ENCODE results near the gene PLK3.
"Not testable (repeated sequence)": the region's sequence is repeated elsewhere in the genome, so short reads cannot be mapped to it uniquely, and the experiment has no call there.

Gene PLK3

DNA sequence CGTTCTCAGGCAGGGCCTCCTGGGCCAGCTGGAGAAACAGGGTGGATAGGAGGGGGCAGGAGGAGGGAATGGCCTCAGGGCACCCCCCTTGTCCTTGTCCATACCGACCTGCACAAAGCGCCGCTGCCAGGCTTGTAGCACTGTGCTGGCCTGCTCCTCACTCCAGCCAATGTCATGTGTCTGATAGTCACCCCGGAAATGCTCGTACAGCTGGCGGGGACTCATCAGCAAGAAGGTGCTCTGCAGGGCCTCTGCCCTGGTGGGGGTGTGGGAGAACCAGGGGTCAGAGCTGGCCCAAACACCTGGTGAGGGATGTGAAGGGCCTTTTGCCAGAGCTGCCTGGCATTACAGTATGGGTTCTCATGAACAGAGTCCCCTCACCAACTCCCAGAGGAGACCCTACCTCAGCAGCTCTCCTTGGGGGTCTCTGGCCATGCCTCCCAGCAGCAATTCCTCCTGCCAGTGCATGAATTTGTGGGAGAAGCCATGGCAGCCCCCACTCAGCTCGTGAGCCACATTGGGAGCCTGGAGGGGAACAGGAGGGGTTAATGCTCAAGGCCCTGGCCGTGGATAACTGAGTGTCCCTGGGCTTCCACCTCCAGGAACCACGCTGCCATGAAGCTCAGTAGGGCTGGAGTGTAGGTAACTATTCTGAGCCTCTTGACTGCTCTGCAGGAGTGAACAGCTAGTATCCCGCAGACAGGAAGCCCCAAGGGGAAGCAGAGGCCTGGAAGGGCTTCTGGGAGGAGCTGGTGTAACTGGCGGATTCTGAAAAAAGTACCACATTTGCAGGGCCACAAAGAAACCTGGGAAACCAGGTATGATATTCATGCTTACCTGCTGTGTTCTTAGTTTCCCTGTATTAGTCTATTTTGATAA, 29.6 kb downstream of the PLK3 start:
- DNase-seq = no peak

DNA sequence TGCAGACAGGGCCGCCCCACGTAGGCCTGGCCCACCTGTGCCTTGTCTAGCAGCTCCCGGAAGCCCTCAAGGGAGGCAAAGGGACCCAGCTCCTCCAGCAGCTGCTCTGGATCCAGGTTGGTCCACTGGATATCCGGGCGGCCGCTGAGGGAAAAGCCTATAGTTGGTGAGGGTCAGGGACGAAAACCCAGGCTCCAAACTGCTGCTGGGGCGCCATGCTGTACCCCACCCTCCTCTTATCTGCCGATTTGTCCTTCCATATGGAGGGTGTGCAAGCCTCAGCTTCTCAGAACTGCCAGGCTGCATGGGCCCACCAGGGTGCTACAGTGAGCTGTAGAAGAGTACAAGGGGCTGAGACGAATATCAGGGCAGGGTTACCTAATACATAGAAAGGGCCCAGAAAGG, 30.7 kb downstream of the PLK3 start:
- DNase-seq = no peak

DNA sequence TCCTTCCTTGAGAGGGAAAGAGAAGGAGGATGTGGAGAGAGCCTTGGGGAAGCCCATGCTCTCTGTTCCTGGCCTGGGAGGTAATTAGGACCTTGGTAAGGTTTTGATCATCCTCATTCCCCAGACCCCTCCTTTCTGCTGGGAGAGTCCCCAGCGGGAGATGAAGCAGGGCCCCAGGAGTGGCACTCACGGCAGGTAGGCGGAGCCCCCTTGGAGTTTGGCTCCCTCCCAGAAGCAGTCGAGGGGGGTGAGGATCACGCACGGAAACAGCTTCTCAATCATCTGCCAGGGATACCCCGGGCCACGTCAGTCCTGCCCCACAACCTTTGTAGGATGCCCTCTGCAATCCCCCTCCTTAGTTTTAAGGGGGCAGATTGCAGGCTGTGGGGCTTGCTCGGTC, 31.3 kb downstream of the PLK3 start:
- no peak for DNase-seq

DNA sequence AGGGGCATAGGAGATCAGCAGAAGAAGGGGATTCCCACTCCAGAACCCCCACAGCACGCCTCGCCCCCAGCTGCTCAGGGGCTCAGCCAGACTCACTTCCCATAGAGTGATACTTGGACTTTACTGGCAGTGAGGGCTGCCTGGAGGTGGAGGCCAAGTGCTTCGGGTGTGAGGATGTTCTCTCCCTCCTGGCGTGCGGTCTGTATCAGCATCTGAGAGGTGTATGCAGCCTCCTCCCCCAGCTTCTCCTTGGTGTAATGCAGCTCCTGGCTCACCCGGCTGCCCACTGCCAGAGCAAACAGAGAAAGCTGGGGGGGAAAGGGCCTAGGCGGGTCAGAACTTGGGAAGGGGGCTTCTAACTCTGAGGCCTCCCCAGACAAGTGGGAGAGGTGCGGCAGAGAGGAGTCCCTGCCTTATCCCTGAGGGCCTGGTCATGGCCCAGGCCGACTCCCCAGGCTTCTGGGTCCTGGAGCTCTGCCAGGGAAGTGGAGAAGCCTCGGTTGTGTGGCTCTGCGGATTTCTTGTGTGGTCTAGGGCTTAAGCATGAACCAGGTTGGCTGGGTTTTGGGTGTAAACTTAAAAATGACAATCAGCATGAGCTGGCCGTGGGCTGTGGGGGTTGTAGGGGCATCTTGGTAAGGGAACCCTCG, 32.0 kb downstream of the PLK3 start:
- no peak for DNase-seq

DNA sequence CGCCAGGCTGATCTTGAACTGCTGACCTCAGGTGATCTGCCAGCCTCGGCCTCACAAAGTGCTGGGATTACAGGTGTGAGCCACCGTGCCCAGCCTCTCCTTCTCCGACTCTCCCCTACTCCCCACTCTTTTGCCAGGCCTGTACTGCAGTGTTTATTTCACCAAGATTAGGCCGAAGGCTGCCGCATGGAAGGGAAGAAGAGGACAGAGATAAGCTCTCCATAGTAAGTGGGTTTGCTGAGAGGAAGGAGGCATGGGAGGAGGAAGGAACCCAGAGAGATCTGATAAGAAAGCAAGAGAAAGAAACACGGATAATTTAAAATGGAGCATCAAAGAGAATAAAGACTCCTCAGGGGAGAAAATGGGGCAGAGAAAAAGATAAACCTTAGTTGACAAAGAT, 34.2 kb downstream of the PLK3 start:
- DNase-seq = no peak

DNA sequence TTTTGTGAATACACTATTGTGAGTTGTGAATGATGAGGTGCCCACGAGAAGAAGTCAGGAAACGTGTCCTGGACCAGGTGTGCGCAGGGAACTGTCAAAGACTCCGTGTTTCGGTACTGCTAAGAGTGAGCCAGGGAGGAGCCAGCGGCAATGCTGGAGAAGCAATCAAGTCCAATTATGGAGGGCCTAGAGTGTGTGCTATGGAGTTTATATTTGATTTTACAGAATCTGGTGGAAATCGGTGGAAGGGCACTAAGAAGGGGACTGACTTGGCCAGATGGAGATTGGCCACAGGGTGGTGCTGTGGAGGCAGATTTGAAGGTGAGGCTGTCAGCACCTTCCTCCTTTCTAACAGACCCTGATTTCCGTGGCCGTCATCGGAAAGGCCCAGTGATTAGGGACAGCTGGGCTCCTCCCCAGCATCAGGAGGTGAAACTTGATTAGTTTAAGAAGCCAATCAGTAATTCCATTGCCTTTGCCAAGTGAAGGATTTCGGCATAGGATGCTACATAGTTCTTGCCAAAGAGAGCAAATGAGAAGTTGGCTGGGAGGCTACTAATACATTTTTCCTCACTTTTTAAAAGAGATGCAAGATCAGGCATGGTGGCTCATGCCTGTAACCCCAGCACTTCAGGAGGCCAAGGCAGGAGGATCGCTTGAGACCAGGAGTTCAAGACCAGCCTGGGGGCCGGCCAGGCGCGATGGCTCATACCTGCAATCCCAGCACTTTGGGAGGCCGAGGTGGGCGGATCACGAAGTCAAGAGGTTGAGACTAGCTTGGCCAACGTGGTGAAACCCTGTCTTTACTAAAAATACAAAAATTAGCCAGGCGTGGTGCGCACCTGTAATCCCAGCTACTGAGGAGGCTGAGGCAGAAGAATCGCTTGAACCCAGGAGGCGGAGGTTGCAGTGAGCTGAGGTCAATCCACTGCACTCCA, 35.8 kb downstream of the PLK3 start:
- peak; percentile 86 for DNase-seq

DNA sequence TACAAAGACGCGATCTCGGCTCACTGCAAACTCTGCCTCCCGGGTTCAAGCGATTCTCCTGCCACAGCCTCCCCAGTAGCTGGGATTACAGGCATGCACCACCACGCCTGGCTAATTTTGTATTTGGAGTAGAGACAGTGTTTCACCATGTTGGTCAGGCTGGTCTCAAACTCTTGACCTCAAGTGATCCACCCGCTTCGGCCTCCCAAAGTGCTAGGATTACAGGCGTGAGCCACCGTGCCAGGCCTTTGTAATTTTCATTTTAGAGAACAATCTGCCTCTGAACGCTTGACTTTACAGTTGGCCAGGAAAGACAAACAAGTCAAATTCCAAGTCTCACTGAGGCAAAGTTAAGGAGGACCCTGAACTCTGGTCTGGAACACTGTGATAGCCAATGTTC, 38.1 kb downstream of the PLK3 start:
- not testable (repeated sequence) for DNase-seq

DNA sequence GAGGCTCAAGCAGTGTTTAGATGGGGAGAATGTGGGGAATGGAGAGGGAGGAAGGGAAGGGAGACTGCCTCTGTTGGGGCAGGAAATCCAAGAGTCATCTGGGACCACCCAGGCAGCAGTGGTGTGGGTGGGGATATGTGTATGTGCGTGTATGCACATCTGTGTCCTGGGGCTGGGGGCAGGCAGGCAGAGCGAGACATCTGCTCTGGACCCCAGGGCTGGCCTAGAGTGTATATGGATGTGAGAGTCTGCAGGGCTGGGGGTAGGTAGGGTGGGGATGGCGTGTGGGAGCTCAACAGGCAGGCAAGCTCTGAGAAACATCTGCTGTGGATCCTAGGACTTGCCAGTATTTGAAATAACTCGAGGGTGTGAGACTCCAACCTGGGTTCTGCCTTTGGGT, 39.4 kb downstream of the PLK3 start:
- DNase-seq = no peak

DNA sequence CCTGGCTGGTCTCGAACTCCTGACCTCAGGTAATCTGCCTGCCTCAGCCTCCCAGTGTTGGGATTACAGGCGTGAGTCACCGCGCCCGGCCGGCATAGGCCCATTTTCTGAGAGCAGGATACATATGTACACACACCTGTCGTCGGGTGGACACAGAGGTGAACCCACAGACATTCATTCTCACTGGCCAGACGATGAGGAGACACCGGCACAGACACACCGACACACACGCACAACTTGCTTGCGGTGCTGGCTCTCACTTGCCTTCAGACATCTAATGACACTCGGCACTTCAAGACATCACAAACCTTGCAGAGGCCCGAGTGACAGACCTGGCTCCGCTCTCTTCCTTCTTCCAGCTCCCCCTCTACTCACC, 42.3 kb downstream of the PLK3 start:
- DNase-seq = no peak

DNA sequence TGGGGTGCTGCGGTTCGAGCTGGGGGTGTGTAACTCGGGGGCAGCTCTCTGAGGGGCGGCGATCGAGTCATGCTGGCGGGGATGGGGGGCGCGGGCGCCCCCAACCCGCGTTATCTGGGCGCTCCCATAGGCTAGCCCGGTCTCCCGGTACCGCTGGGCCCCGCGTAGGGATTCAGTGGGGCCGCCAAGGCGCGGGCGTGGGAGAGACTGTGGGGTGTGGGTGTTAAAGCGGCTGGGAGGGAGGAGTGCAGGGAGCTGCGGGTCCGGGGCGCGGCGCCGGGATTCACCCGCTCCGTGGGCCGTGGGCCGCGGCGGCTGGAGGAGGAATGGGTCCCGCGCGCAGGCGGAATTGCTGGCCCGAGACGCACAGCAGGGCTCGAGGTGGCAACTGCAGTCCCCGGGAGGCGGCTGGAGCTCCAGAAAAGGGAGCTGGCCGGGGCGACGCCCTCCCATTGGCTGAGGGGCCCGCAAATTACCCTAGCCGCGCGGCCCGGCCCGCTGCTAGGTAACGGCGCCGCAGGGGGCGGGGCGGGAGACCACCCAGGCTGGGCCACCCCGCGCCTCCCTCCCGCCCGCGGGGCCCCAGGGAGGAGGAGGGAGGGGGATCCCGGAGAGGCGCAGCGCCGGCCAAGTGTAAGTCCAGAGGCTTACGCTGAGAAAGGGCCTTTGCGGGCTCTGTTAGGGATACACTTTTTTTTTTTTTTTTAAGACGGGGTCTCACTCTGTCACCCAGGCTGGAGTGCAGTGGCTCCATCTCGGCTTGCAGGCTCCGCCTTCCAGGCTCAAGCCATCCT, 42.9 kb downstream of the PLK3 start, which contains the start of gene PTCH2:
Gene PTCH2, minus strand, starts transcription at position 392 of the 794 bp plus-strand sequence. Its CDS starts 321 bp downstream, at position 71.
- peak; percentile 43 for DNase-seq

DNA sequence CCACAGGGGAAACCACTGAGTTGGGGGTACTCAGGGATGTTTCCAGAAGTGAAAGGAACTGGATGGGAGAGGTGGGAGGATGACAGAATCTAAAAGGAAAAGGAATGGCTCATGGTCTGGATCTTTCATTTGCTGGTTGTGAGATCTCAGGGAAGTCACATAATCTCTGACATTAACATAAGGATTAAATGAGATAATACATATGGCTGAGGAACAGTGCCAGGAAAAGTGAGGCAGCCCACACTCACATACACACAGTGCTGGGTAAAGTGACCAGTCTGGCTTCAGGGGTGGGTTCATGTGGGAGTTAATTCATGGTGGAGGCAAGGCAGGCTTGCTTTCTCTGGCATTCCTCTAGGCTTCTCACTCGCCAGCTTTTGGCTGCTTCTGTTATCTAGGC, 46.8 kb downstream of the PLK3 start:
- DNase-seq = no peak

DNA sequence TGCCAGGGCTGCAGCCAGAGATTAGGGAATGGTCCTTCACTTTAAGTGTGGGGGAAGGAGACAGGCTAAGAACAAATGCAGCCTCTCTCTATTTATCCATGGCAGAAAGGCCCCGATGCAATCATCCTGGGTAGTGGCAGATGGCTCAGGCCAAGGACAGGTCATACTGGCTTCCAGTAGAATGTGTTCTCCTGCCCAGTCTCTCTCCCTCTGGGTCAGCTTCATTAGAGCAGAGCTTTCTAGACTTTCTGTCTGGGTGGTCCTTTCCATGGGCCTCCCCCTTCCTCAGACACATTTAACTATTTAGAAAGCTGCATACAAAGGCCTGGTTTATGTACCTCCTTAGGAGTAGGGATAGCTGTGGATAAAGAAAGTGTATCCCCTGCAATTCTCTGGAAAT, 47.7 kb downstream of the PLK3 start:
- DNase-seq = no peak

DNA sequence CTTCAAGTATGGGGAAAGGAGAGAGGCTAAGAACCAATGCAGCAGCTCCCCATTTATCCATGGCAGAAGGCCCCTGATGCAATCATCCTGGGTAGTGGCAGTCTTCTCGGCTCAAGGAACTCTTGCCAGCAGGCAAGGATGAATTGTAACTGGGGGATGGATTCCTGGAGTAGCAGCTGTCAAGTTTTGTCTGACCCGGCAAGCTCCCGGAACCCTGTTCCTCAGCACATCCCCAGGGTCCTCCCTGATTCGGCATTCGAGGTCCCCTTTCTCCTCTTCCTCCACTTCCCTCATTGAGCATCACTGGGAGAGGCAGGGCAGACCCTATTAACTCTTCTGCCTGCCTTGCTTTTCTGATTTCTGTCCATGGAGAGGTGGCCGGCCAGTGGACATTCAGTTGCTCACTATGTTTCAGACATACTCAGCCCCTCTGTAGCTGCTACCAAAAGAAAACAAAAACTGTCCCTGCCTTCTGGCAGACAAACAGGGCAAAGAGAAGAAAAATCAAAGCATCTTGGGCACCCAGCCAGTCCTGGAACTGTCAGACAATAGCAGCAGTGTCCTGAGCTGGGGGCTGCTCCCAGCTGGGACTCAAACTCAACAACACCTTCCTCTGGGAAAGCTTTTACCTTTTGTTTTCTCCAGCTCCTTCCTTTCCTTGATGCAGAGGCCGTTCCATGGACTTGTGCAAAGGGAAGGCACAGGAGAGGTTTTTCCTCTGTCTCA, 48.4 kb downstream of the PLK3 start:
- no peak for DNase-seq

DNA sequence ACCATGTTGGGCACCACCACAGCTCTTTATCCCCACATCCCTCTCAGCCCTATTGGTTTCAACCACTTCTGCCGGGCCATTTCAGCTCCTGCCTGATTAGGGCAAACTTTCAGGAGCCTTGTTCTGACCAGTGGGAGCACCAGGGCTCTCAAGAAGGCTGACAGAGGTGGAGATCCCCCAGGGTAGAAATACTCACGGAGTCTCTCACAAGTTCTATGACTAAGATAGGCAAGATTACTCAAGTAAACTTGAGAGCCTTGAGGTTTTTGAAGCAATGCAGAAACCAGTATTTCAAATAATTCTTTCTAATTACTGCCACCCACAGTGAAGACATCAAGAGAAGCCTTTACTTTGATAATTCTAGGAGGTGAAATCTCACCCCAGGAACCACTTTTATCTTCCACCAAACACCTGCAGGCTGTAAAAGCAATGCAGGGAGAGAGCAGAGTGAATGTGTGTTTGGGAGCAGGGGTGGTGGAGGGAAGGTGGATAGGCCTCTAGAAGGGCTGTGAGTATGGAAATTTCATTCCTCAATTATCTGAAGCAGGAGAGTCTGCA, 49.5 kb downstream of the PLK3 start:
- no peak for DNase-seq

DNA sequence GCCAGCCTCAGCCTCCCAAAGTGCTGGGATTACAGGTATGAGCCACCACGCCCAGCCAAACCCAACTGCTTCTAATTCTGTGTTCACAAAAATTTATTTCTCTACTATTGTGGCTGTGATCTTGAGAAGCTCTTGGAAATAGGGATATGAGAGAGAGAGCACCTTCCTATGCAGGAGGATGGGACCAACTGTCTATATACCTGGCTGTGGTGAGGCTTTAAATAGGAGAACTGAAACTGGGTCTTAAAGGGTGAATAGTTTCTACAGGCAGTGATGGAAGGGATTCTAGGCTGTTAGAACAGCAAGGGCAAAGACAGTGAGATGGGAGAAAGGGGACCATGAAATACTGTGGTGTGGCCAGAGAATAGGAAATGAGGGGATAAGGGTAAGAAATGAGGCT, 51.1 kb downstream of the PLK3 start:
- DNase-seq = no peak

DNA sequence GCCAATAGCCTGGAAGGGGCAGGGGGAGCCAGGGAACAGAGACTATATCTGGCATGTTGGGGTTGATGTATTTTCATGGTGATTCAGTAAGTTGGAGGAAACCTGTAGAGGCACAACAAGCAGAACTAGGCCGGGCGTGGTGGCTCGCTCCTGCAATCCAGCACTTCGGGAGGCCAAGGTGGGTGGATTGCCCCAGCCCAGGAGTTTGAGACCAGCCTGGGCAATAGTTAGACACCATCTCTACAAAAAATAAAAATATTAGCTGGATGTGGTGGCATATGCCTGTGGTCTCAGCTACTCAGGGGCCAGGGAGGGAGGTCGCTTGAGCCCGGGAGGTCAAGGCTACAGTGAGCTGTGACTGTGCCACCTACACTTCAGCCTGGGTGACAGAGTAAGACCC, 53.0 kb downstream of the PLK3 start:
- no peak for DNase-seq

DNA sequence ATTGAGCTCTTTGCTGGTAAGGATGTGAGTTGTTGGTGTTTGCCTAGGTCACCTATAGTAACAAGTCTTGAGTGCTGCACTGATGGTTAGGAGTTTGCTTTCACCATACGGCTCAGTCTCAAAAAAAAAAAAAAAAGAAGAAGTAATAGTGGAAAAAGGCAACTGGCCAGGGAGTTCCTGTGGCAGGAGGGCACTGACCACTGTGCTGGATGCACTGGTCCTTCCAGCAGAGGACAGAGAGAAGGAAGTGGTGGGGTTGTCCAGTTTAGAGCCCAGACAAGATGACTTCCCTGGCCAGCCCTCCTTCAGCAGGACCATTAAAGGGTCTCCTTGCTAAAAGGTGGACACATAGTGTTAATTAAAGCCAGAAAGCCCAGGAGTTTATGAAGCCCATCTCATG, 54.8 kb downstream of the PLK3 start:
- no peak for DNase-seq
